Stimulated activated CD4-positive, alpha-beta T cell treated with anti-CD3 and anti-CD28 coated beads, TNF-alpha, amount 100 ng/mL, for 1 hour (primary cell): ENCODE measurements around the gene CLNK.

Experiments used
- DNase-seq, 3 donors: peaks; one replicate each; pipeline ENCODE4 v3.0.0-alpha.2; 2020; ENCODE audit warnings: low read depth in 3 of 3, low spot score in 1 of 3

CLNK gene

GRCh38 chr4:10526429-10527222, 157.9 kb downstream of the CLNK start:
- DNase-seq = no peak

DNA sequence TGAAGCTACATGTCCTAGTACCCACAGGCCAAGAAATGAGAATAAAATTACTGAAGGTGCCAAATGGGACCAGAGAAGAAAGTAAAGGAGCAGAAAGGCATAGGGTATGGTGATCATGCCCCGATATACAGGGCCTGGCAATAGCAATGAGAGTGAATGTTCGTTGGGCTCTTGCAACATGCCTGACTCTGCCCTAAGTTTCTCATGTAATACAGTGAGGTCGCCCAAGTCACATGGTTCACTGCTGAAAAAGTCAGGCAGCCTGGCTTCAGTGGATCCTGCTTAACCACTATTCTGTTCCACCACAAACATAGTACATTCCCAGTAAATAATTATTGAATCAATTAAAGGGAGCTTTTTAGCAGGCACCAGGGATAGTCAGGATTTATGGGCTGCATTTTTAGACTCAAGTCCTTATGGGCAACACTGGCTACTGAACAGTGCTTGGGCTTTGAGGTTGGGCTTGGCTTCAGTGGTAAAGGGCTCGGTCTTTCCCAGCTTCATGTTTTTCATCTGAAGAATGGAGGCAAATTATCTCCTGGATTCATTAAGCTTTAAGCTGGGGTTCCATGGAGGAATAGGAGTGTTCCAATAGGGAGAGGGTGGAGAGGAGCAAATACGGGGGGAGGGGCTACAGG, 160.3 kb downstream of the CLNK start:
- no peak for DNase-seq

DNA sequence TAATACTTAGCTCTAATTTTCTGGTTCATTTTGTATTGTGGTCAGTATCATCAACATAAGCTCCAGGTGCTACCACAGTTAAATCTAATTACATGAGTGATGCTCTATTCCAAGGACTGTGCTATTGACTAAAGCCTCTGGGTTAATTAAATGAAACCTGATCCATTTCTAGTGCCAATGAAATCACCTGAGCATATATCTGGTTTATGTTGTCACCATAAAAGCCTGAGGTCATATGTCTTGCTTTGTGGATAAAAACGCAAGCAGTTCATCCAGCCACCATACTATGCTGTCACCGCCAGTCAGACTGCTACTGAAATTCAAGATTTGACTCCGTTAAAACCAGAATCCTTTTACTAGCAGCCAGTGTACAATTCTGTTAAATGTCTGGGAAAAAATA, 163.1 kb downstream of the CLNK start:
- DNase-seq = no peak

DNA sequence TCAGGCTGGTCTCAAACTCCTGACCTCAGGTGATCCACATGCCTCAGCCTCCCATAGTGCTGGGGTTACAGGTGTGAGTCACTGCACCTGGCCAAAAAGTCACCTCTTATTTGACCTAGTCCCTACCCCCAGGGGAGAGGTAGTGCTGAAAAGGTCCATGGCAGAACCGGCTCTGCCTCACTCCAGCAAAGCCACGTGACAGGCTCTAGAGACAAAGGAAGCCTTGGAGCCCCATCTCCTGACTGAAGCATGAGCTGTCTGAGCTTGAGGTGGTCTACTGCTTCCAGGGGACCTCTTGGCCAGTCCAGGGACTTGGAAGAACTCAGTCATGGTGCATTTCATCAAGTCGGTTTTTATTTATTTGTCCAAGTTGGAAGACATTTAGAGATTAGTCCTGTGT, 174.8 kb downstream of the CLNK start:
- DNase-seq = no peak

DNA sequence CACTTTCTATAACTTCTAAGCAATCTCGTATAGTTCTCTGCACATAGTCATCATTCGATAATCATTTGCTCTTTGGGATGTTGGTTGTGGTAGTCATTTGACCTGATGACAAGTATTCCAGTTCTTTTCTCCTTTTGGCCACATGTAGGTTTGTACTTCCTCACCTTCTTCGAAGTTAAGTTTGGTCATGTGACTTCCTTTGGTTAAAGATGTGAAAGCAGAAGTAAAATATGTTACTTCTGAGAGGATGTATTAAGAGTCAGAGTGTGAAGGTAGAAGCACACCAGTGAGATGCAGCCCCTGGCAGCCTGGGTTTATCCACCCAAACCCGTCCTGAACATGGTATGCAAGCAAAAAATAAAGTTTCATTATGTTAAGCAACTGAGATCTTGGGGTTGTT, 178.5 kb downstream of the CLNK start:
- no peak for DNase-seq

DNA sequence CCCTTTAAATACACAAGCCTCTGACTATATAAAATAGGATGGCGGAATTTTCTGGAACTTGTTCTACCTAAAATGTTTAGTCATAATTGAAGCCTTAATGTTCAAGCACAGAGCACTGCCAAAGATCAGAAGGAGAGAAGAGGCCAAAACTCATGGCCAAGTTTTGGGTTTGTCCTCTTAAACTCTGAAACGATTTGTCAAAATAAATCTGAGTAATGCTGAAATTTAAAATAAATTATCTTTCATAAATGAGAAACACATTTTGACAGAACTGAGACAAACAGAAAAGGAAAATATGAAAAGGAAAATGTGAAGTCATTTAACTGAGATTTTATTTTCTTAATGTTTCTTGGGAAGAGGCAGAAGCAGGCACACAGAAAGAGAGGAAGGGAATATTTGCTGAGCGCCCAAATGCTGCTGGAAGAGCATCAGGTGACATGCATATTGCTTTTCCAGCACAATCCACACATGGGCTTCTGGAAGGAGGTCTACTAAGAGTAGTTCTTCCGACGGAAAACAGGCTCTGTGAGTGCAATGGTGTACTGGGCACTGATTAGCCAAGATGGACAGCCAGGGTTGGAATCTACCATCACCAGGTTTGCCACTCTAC, 179.9 kb downstream of the CLNK start:
- DNase-seq = no peak

GRCh38 chr4:10502717-10503116, 181.9 kb downstream of the CLNK start:
- DNase-seq = no peak

- no peak for DNase-seq
These were observed 183.8 kb downstream of the CLNK start for GRCh38 chr4:10500776-10501175.

DNA sequence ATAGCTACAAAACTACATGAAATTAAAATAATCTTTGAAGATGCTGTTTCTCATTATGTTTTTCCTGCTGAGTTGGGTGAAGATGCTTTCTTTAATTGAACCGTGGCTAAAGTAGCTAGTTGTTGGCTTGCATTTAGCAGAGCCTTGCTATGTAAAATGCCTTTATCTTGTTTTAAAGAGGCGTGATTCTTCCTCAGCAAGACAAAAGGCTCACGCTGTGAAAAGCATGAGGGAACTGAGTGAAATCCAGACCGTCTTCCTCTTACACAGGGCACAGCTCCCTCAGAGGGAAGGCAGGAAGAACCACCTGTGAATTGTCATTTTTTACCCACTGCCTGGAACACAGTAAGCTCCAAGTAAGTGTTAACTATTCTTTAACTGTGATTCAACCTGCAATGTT, 188.4 kb downstream of the CLNK start:
- no peak for DNase-seq

GRCh38 chr4:10495651-10496050, 188.9 kb downstream of the CLNK start:
- no peak for DNase-seq

- no peak for DNase-seq
These were observed 192.1 kb downstream of the CLNK start for GRCh38 chr4:10492464-10492863.

DNA sequence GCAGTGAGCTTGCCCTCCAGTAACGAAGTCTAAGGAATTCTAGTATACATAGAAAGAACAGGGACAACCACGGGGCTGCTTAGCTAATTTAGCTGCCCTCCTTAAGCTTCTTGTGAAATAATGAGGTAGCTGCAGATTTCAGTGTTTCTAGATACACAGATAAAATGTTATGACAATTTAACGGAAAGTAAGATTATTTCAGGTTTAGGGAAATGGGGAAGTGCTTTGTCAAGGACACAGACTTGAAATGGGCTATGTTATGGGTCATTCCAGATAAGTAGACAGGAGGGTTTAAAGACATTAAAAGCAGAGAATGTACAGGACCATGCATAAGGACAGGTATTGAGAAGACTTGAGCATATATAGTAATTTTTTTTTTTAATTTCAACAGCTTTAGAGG, 193.2 kb downstream of the CLNK start:
- no peak for DNase-seq

GRCh38 chr4:10490996-10491395, 193.6 kb downstream of the CLNK start:
- no peak for DNase-seq

GRCh38 chr4:10482913-10483312, 201.7 kb downstream of the CLNK start:
- DNase-seq = no peak

DNA sequence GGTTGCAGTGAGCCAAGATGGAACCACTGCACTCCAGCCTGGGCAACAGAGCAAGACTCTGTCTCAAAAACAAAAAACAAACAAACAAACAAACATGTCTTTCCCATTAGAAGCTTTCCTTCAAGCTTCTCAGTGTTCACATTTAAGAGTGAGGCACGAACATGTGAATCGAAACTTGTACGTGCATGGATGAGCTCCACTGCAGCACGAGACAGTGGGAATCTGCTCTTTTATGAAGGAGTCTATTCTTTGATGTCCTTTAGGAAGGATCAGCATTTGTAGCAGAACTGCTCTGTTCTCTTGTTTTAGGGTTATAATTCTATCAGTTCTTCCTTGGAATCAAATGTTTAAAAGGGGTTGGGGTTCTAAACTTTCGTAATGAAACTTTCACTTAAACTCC, 204.0 kb downstream of the CLNK start:
- no peak for DNase-seq

DNA sequence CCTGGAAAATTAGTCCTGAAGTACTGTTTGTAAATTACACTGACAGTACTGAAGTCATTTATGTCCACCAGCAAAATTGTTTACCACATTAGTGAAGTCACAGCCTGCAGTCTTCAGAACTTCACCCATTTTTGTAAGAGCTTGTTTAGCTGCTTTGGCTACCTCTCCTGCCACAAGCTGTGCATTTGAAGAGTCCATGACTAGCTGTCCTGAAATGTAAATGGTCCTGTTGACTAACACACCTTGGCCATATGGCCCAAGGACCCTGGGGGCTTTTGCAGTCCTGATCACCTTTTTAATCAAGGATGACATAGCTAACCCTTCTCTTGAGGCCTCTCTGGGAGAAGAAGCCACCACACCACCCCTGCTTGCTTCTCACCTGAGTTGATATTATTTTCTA, 205.9 kb downstream of the CLNK start:
- DNase-seq = no peak

DNA sequence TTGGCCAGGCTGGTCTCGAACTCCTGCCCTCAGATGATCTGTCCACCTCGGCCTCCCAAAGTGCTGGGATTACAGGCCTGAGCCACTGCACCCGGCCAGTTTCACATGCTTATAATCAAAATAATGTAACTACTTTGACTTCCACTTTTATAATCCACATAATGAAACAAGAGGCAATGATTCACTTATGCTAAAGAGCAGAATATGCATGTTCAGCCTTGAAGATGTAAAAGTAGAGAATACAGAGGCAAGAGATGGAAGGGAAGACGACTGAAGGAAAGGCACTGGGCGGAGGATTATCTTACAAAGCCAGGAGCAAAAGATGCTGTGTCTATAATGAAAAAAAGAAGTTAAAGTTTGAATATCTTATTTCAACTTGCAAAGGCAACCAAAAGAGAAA, 214.1 kb downstream of the CLNK start:
- no peak for DNase-seq

GRCh38 chr4:10466161-10466560, 218.4 kb downstream of the CLNK start:
- no peak for DNase-seq

DNA sequence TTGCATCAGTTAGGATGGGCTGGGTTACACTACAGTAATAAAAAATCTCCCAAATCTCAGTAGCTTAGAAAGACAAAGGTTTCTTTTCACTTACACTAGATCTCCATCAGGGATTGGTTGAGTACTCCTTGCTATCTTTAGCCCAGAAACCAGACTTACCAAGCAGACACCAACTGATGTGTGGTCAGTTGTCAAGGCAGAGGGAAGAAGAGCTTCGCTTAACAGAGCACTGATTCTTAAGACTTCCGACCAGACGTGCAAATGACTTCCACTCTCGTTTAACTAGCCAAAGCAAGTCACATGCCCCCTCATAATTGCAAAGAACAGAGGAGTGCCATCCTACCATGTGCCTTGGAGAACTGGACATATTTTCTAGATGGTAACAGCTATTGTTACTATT, 221.7 kb downstream of the CLNK start:
- no peak for DNase-seq

GRCh38 chr4:10461850-10462400, 222.6 kb downstream of the CLNK start:
- no peak for DNase-seq

GRCh38 chr4:10461091-10461849, 223.3 kb downstream of the CLNK start:
- DNase-seq = peak; percentile 31 to 67 (median 52)
